ENCODE data around the gene MCTP1. TPM values are rescaled to one million over a fixed set of nuclear protein-coding genes. Genes with fewer than 3 reads are reported as not detected.

Gene MCTP1
- total RNA-seq, 1 experiment from 2014 or later = 2.5 TPM

DNA sequence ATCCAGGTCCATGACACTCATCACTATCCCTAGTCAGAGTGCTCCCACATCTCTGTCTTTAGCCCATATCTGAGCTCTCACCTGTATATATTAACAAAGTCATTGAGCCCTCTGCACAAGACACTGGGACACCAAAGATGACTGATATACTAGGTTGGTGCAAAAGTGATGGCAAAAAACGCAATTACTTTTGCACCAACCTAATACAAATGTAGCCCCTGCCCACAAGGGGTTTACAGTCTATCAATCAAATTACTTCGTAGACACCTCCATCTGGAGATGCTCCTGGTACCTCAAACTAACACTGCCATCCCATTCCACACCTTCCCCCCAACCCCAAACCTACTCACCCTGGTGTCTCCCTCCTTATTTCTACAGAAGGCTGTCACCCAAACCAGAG, 194.1 kb downstream of the MCTP1 start:
- DNase-seq = no peak
- no peak overlapping the region for H4K5ac ChIP-seq (ENCODE audit: insufficient read length, low read depth, low read length)
- TF ChIP-seq, protein P1, sequence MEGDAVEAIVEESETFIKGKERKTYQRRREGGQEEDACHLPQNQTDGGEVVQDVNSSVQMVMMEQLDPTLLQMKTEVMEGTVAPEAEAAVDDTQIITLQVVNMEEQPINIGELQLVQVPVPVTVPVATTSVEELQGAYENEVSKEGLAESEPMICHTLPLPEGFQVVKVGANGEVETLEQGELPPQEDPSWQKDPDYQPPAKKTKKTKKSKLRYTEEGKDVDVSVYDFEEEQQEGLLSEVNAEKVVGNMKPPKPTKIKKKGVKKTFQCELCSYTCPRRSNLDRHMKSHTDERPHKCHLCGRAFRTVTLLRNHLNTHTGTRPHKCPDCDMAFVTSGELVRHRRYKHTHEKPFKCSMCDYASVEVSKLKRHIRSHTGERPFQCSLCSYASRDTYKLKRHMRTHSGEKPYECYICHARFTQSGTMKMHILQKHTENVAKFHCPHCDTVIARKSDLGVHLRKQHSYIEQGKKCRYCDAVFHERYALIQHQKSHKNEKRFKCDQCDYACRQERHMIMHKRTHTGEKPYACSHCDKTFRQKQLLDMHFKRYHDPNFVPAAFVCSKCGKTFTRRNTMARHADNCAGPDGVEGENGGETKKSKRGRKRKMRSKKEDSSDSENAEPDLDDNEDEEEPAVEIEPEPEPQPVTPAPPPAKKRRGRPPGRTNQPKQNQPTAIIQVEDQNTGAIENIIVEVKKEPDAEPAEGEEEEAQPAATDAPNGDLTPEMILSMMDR (conservative IDR thresholded peaks at IDR 0.05) = no peak
- no peak overlapping the region for H4K8ac ChIP-seq (replicated peaks; ENCODE audit: insufficient read length, low read depth, low read length)
- H4K20me1 ChIP-seq (ENCODE audit: control insufficient read depth, insufficient read depth, insufficient read length) = no peaks in the 10 kb centered on the region
- H2BK20ac ChIP-seq (ENCODE audit: low read depth, low read length, poor library complexity, severe bottlenecking) = no peak overlapping the region
- no peak overlapping the region for H2BK12ac ChIP-seq (ENCODE audit: insufficient read length, low read depth, low read length)
- H3T11ph ChIP-seq (ENCODE audit: low read length) = no peak overlapping the region
- H3K79me1 ChIP-seq (ENCODE audit: insufficient read depth, low read depth, low read length, poor library complexity, severe bottlenecking) = no peaks in the 10 kb centered on the region
- no peak overlapping the region for H3K27ac ChIP-seq (ENCODE audit: insufficient read length, low read depth, low read length)
- H3K4ac ChIP-seq (ENCODE audit: low read depth, low read length) = no peak overlapping the region
- no peaks in the 10 kb centered on the region for H3K27me3 ChIP-seq (ENCODE audit: insufficient read depth, low read length)
- H3K56ac ChIP-seq (ENCODE audit: insufficient read length, low read depth, low read length) = no peak overlapping the region
- no peak overlapping the region for H3K18ac ChIP-seq (ENCODE audit: insufficient read length, low read depth, low read length)
- H3K79me2 ChIP-seq (ENCODE audit: insufficient read depth, low read length) = no peaks in the 10 kb centered on the region
- H3K4me3 Mint-ChIP-seq = no peak overlapping the region
- H3K14ac ChIP-seq (ENCODE audit: insufficient read depth, low read length) = no peak overlapping the region
- no peak overlapping the region for H3K23ac ChIP-seq (ENCODE audit: insufficient read length, low read depth, low read length)
- H2AK5ac ChIP-seq (ENCODE audit: insufficient read length, low read length) = no peak overlapping the region
- H2BK120ac ChIP-seq (ENCODE audit: low read depth, low read length, poor library complexity, severe bottlenecking) = no peak overlapping the region
- peaks cover 5 to 11% of the 10 kb centered on the region in 2 experiments; a peak in 3 of 5 replicates for H3K9me3 Mint-ChIP-seq
- H2BK15ac ChIP-seq (ENCODE audit: low read depth, low read length) = no peak overlapping the region
- no peaks in the 10 kb centered on the region for H3K23me2 ChIP-seq (ENCODE audit: insufficient read length, low read depth, low read length, poor library complexity, severe bottlenecking)
- no peaks in the 10 kb centered on the region for H3K27me3 Mint-ChIP-seq (ENCODE audit: low read depth)
- H2AFZ ChIP-seq (ENCODE audit: low read length) = no peak overlapping the region
- no peaks in the 10 kb centered on the region for H3K9me3 ChIP-seq (ENCODE audit: control insufficient read depth, low read depth, low read length)
- peak overlapping the region in 1 of 3 experiments; percentile 45; a peak in 1 of 7 replicates for H3K27ac Mint-ChIP-seq
- H3K4me2 ChIP-seq (ENCODE audit: insufficient read depth, insufficient read length, low read length) = no peak overlapping the region
- H2BK5ac ChIP-seq (ENCODE audit: insufficient read length, low read length) = no peak overlapping the region
- H3K4me1 Mint-ChIP-seq = peaks cover 9 to 13% of the 10 kb centered on the region in 2 experiments
- H3K36me3 Mint-ChIP-seq (ENCODE audit: insufficient read depth in 1 of 3, low read depth in 3 of 3) = peaks cover 5 to 13% (median 6%) of the 10 kb centered on the region in 3 experiments; a peak in 6 of 7 replicates
- no peak overlapping the region for H3K9ac ChIP-seq (ENCODE audit: extremely low read depth, insufficient read length, low read length)
- no CpG with 5 or more reads among the region's 2 CpGs for WGBS (ENCODE audit: extremely low coverage, insufficient read length, low lambda C conversion rate)
- H3K4me1 ChIP-seq (ENCODE audit: insufficient read depth, low read length) = no peaks in the 10 kb centered on the region
- H4K91ac ChIP-seq (ENCODE audit: insufficient read length, low read depth, low read length) = no peak overlapping the region

Data from H9 (cell line).